ENCODE results near the gene CD1D.
A peak's percentile ranks its signal among the peaks of the same experiment; 100 is the strongest.
"Not testable (repeated sequence)": the region's sequence is repeated elsewhere in the genome, so short reads cannot be mapped to it uniquely, and the experiment has no call there.

CD1D gene

GRCh38 chr1:158175915-158176314 lies 4.8 kb upstream of the CD1D start:
- over 99% methylated on average over 5 of the region's 5 CpGs for WGBS
- not testable (repeated sequence) for H3K4me3 ChIP-seq (ENCODE audit: low read length); H3K4me1 ChIP-seq (ENCODE audit: insufficient read depth, low read length); H3K9me3 ChIP-seq (ENCODE audit: insufficient read depth, low read depth, low read length); H3K27ac ChIP-seq (ENCODE audit: low read depth, low read length); H3K9ac ChIP-seq (ENCODE audit: low read depth, low read length); H3K36me3 ChIP-seq (ENCODE audit: insufficient read depth, low read length)
- peaks cover 69% of the 10 kb centered on the region for H3K27me3 ChIP-seq (ENCODE audit: insufficient read depth, low read length)

GRCh38 chr1:158176399-158176798 lies 4.3 kb upstream of the CD1D start:
- Histone ChIP-seq H3K9me3 (ENCODE audit: insufficient read depth, low read depth, low read length) (no peaks in the 10 kb centered on the region), H3K4me1 (ENCODE audit: insufficient read depth, low read length) (peaks cover 8% of the 10 kb centered on the region), H3K27me3 (ENCODE audit: insufficient read depth, low read length) (peaks cover 72% of the 10 kb centered on the region), H3K36me3 (ENCODE audit: insufficient read depth, low read length) (no peaks in the 10 kb centered on the region), H3K9ac (ENCODE audit: low read depth, low read length) (no peak overlapping the region), H3K27ac (ENCODE audit: low read depth, low read length) (no peak overlapping the region), H3K4me3 (ENCODE audit: low read length) (no peak overlapping the region)
- 92% methylated on average over 5 of the region's 5 CpGs for whole genome bisulfite sequencing

GRCh38 chr1:158176849-158177699 lies 3.6 kb upstream of the CD1D start:
- not testable (repeated sequence) for H3K9me3 ChIP-seq (ENCODE audit: insufficient read depth, low read depth, low read length); H3K9ac ChIP-seq (ENCODE audit: low read depth, low read length); H3K36me3 ChIP-seq (ENCODE audit: insufficient read depth, low read length); H3K27ac ChIP-seq (ENCODE audit: low read depth, low read length); H3K4me1 ChIP-seq (ENCODE audit: insufficient read depth, low read length)
- Histone ChIP-seq H3K27me3 (ENCODE audit: insufficient read depth, low read length) (peaks cover 77% of the 10 kb centered on the region), H3K4me3 (ENCODE audit: low read length) (peak overlapping the region; percentile 43)
- 66% methylated on average over 20 of the region's 20 CpGs for WGBS

- Histone ChIP-seq H3K9ac (ENCODE audit: low read depth, low read length) (no peak overlapping the region), H3K4me3 (ENCODE audit: low read length) (peak overlapping the region; percentile 43), H3K4me1 (ENCODE audit: insufficient read depth, low read length) (peaks cover 8% of the 10 kb centered on the region), H3K27ac (ENCODE audit: low read depth, low read length) (no peak overlapping the region), H3K36me3 (ENCODE audit: insufficient read depth, low read length) (no peaks in the 10 kb centered on the region), H3K9me3 (ENCODE audit: insufficient read depth, low read depth, low read length) (no peaks in the 10 kb centered on the region), H3K27me3 (ENCODE audit: insufficient read depth, low read length) (peaks cover 85% of the 10 kb centered on the region)
- WGBS: 11% methylated on average over 32 of the region's 34 CpGs
These were observed 2.8 kb upstream of the CD1D start for GRCh38 chr1:158177700-158178450.

GRCh38 chr1:158179301-158180041 lies 1.2 kb upstream of the CD1D start:
- Histone ChIP-seq H3K36me3 (ENCODE audit: insufficient read depth, low read length) (no peaks in the 10 kb centered on the region), H3K27ac (ENCODE audit: low read depth, low read length) (no peak overlapping the region), H3K27me3 (ENCODE audit: insufficient read depth, low read length) (peaks cover 93% of the 10 kb centered on the region), H3K4me3 (ENCODE audit: low read length) (no peak overlapping the region), H3K9ac (ENCODE audit: low read depth, low read length) (no peak overlapping the region), H3K4me1 (ENCODE audit: insufficient read depth, low read length) (peaks cover 8% of the 10 kb centered on the region), H3K9me3 (ENCODE audit: insufficient read depth, low read depth, low read length) (no peaks in the 10 kb centered on the region)
- WGBS: 79% methylated on average over 4 of the region's 4 CpGs

GRCh38 chr1:158181577-158181922 lies 855 bp downstream of the CD1D start:
- H3K27ac ChIP-seq (ENCODE audit: low read depth, low read length): no peak overlapping the region
- H3K4me3 ChIP-seq (ENCODE audit: low read length): peak overlapping the region; percentile 68
- no peaks in the 10 kb centered on the region for H3K9me3 ChIP-seq (ENCODE audit: insufficient read depth, low read depth, low read length)
- H3K27me3 ChIP-seq (ENCODE audit: insufficient read depth, low read length): peaks cover 91% of the 10 kb centered on the region
- H3K9ac ChIP-seq (ENCODE audit: low read depth, low read length): no peak overlapping the region
- H3K36me3 ChIP-seq (ENCODE audit: insufficient read depth, low read length): no peaks in the 10 kb centered on the region
- WGBS: 18% methylated on average over 13 of the region's 13 CpGs
- peaks cover 19% of the 10 kb centered on the region for H3K4me1 ChIP-seq (ENCODE audit: insufficient read depth, low read length)

GRCh38 chr1:158185770-158186169 lies 5.1 kb downstream of the CD1D start:
- Histone ChIP-seq H3K27ac (ENCODE audit: low read depth, low read length) (no peak overlapping the region), H3K4me3 (ENCODE audit: low read length) (no peak overlapping the region), H3K9ac (ENCODE audit: low read depth, low read length) (no peak overlapping the region), H3K4me1 (ENCODE audit: insufficient read depth, low read length) (peaks cover 17% of the 10 kb centered on the region), H3K9me3 (ENCODE audit: insufficient read depth, low read depth, low read length) (no peaks in the 10 kb centered on the region), H3K36me3 (ENCODE audit: insufficient read depth, low read length) (no peaks in the 10 kb centered on the region), H3K27me3 (ENCODE audit: insufficient read depth, low read length) (peaks cover 49% of the 10 kb centered on the region)
- WGBS: 14% methylated on average over 3 of the region's 3 CpGs

GRCh38 chr1:158186180-158186579 lies 5.5 kb downstream of the CD1D start:
- H3K27me3 ChIP-seq (ENCODE audit: insufficient read depth, low read length): peaks cover 45% of the 10 kb centered on the region
- no peaks in the 10 kb centered on the region for H3K36me3 ChIP-seq (ENCODE audit: insufficient read depth, low read length)
- no peak overlapping the region for H3K9ac ChIP-seq (ENCODE audit: low read depth, low read length)
- no peaks in the 10 kb centered on the region for H3K9me3 ChIP-seq (ENCODE audit: insufficient read depth, low read depth, low read length)
- H3K27ac ChIP-seq (ENCODE audit: low read depth, low read length): no peak overlapping the region
- peaks cover 20% of the 10 kb centered on the region for H3K4me1 ChIP-seq (ENCODE audit: insufficient read depth, low read length)
- 47% methylated on average over 3 of the region's 3 CpGs for WGBS
- no peak overlapping the region for H3K4me3 ChIP-seq (ENCODE audit: low read length)

GRCh38 chr1:158188611-158189010 lies 7.9 kb downstream of the CD1D start:
- WGBS: 93% methylated on average over 3 of the region's 4 CpGs
- Histone ChIP-seq H3K36me3 (ENCODE audit: insufficient read depth, low read length) (no peaks in the 10 kb centered on the region), H3K9ac (ENCODE audit: low read depth, low read length) (no peak overlapping the region), H3K4me1 (ENCODE audit: insufficient read depth, low read length) (peaks cover 31% of the 10 kb centered on the region), H3K4me3 (ENCODE audit: low read length) (no peak overlapping the region), H3K9me3 (ENCODE audit: insufficient read depth, low read depth, low read length) (no peaks in the 10 kb centered on the region), H3K27me3 (ENCODE audit: insufficient read depth, low read length) (peaks cover 20% of the 10 kb centered on the region), H3K27ac (ENCODE audit: low read depth, low read length) (no peak overlapping the region)

GRCh38 chr1:158189624-158190023 lies 8.9 kb downstream of the CD1D start:
- Histone ChIP-seq H3K27ac (ENCODE audit: low read depth, low read length) (no peak overlapping the region), H3K4me3 (ENCODE audit: low read length) (no peak overlapping the region), H3K36me3 (ENCODE audit: insufficient read depth, low read length) (no peaks in the 10 kb centered on the region), H3K9me3 (ENCODE audit: insufficient read depth, low read depth, low read length) (no peaks in the 10 kb centered on the region), H3K4me1 (ENCODE audit: insufficient read depth, low read length) (peaks cover 34% of the 10 kb centered on the region), H3K27me3 (ENCODE audit: insufficient read depth, low read length) (peaks cover 10% of the 10 kb centered on the region), H3K9ac (ENCODE audit: low read depth, low read length) (no peak overlapping the region)
- WGBS: 92% methylated on average over 3 of the region's 3 CpGs

- WGBS: 51% methylated on average over 6 of the region's 6 CpGs
- Histone ChIP-seq H3K4me3 (ENCODE audit: low read length) (no peak overlapping the region), H3K27me3 (ENCODE audit: insufficient read depth, low read length) (no peaks in the 10 kb centered on the region), H3K9ac (ENCODE audit: low read depth, low read length) (no peak overlapping the region), H3K36me3 (ENCODE audit: insufficient read depth, low read length) (no peaks in the 10 kb centered on the region), H3K4me1 (ENCODE audit: insufficient read depth, low read length) (peaks cover 25% of the 10 kb centered on the region), H3K9me3 (ENCODE audit: insufficient read depth, low read depth, low read length) (no peaks in the 10 kb centered on the region), H3K27ac (ENCODE audit: low read depth, low read length) (no peak overlapping the region; the same call in 1 of the 2 replicates)
These were observed 10.6 kb downstream of the CD1D start for GRCh38 chr1:158191299-158191698.
